ENCODE results near the gene SULT1C4.

SULT1C4 gene

DNA sequence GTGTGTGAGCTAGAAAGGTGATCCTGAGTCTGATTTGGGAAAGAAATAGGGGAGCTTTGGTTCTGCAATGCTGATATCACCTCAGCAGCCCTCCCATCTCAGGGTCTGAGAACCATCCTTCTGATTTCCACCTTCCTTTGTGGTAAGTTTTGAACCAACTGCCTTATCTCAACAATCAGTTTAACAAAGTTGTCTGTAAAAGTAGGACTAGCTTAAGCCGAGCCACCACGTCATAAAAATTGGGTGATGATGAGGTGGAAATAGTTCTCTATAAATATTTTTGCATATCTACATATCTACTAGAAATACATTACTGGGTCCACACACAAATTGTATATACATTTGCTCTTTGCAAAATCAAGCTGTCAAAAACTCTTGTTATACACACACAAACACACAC lies 1.1 kb downstream of the SULT1C4 start:
- DNase-seq (ENCODE audit: extremely low spot score) = no peak
- ChIA-PET CTCF (interaction anchor here (0.6 kb wide), 1 partner anchor 238 kb away, joined by 4 read pairs; no protein-coding TSS in a partner anchor), POLR2A (interaction anchor here (0.8 to 1.9 kb wide), 5 partner anchors 10 to 205 kb away, joined by 3 to 7 read pairs (median 5); partner anchors contain the start of gene LIMS1)
- TF ChIP-seq ZNF384 (IDR thresholded peaks at IDR 0.05) (no peak), TARDBP (IDR thresholded peaks at IDR 0.05) (no peak), SUZ12 (IDR thresholded peaks at IDR 0.05) (no peak), ARNT (IDR thresholded peaks at IDR 0.05) (no peak), FOXA1 (IDR thresholded peaks at IDR 0.05) (no peak), SP1 (IDR thresholded peaks at IDR 0.05) (no peak), HDGF (IDR thresholded peaks at IDR 0.05; ENCODE audit: borderline replicate concordance) (no peak), ELF4 (IDR thresholded peaks at IDR 0.05) (no peak), NFRKB (IDR thresholded peaks at IDR 0.05) (no peak), LEF1 (IDR thresholded peaks at IDR 0.05; ENCODE audit: borderline replicate concordance) (no peak), FOXK2 (IDR thresholded peaks at IDR 0.05) (no peak), CTBP1 (IDR thresholded peaks at IDR 0.05; ENCODE audit: borderline replicate concordance) (no peak), FOXM1 (IDR thresholded peaks at IDR 0.05; ENCODE audit: borderline replicate concordance) (no peak), L3MBTL2 (conservative IDR thresholded peaks at IDR 0.05) (no peak)
- TF ChIP-seq, protein P1, sequence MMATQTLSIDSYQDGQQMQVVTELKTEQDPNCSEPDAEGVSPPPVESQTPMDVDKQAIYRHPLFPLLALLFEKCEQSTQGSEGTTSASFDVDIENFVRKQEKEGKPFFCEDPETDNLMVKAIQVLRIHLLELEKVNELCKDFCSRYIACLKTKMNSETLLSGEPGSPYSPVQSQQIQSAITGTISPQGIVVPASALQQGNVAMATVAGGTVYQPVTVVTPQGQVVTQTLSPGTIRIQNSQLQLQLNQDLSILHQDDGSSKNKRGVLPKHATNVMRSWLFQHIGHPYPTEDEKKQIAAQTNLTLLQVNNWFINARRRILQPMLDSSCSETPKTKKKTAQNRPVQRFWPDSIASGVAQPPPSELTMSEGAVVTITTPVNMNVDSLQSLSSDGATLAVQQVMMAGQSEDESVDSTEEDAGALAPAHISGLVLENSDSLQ (IDR thresholded peaks at IDR 0.05) = no peak

DNA sequence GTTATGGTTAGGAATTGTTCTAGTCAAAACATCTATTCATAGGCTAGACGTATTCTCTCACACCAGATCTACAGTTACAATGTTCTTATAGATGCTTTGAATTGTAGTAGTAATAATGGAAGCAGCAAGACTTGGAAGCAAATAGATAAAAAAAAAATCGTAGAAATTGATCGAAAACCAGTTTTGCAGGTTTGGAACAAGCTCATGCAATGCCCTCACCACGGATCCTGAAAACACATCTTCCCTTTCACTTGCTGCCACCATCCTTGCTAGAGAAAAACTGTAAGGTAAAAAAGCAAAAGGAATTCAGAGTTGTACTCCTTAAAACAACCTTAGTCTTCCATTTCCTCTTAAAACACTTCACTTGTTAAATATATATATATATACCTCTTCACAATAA lies 4.4 kb downstream of the SULT1C4 start:
- ChIA-PET CTCF (no interaction called here), POLR2A (no interaction called here)
- TF ChIP-seq FOXM1 (IDR thresholded peaks at IDR 0.05; ENCODE audit: borderline replicate concordance) = no peak
- TF ChIP-seq ARNT (IDR thresholded peaks at IDR 0.05) = no peak
- TF ChIP-seq TARDBP (IDR thresholded peaks at IDR 0.05) = no peak

GRCh38 chr2:108383146-108383830 lies 5.5 kb downstream of the SULT1C4 start:
- ChIA-PET CTCF (no interaction called here), POLR2A (interaction anchor here (0.9 kb wide), 1 partner anchor 67 kb away, joined by 3 read pairs; no protein-coding TSS in a partner anchor)

More for the DNA sequence above, 4.4 kb downstream of the SULT1C4 start:
- DNase-seq (ENCODE audit: extremely low spot score) = no peak

GRCh38 chr2:108384662-108385393 lies 7.1 kb downstream of the SULT1C4 start:
- POLR2A ChIA-PET = interaction anchor here (0.9 kb wide), 1 partner anchor 17 kb away, joined by 3 read pairs; no protein-coding TSS in a partner anchor
- TF ChIP-seq ELF4 (IDR thresholded peaks at IDR 0.05) (no peak), SP1 (IDR thresholded peaks at IDR 0.05) (no peak), FOXA1 (IDR thresholded peaks at IDR 0.05) (no peak), HDGF (IDR thresholded peaks at IDR 0.05; ENCODE audit: borderline replicate concordance) (no peak), SUZ12 (IDR thresholded peaks at IDR 0.05) (no peak), FOXM1 (IDR thresholded peaks at IDR 0.05; ENCODE audit: borderline replicate concordance) (no peak), ZNF384 (IDR thresholded peaks at IDR 0.05) (no peak), ARNT (IDR thresholded peaks at IDR 0.05) (no peak), CTBP1 (IDR thresholded peaks at IDR 0.05; ENCODE audit: borderline replicate concordance) (no peak), TARDBP (IDR thresholded peaks at IDR 0.05) (no peak)
- TF ChIP-seq, protein P1 (IDR thresholded peaks at IDR 0.05) = no peak
- DNase-seq (ENCODE audit: extremely low spot score) = no peak
- CTCF ChIA-PET = interaction anchor here (0.5 to 0.9 kb wide), 2 partner anchors 11 to 199 kb away, joined by 3 to 8 read pairs; no protein-coding TSS in a partner anchor

More at GRCh38 chr2:108383146-108383830, 5.5 kb downstream of the SULT1C4 start:
- no peak for DNase-seq (ENCODE audit: extremely low spot score)
- TF ChIP-seq HDGF (IDR thresholded peaks at IDR 0.05; ENCODE audit: borderline replicate concordance) (no peak), FOXM1 (IDR thresholded peaks at IDR 0.05; ENCODE audit: borderline replicate concordance) (no peak), ZNF384 (IDR thresholded peaks at IDR 0.05) (no peak), SP1 (IDR thresholded peaks at IDR 0.05) (no peak), SUZ12 (IDR thresholded peaks at IDR 0.05) (no peak), LEF1 (IDR thresholded peaks at IDR 0.05; ENCODE audit: borderline replicate concordance) (no peak), FOXK2 (IDR thresholded peaks at IDR 0.05) (no peak), TARDBP (IDR thresholded peaks at IDR 0.05) (no peak), ARNT (IDR thresholded peaks at IDR 0.05) (no peak), BHLHE40 (IDR thresholded peaks at IDR 0.05; ENCODE audit: borderline replicate concordance) (no peak), CTBP1 (IDR thresholded peaks at IDR 0.05; ENCODE audit: borderline replicate concordance) (no peak), FOXA1 (IDR thresholded peaks at IDR 0.05) (no peak), NFRKB (IDR thresholded peaks at IDR 0.05) (no peak), ELF4 (IDR thresholded peaks at IDR 0.05) (no peak)
- TF ChIP-seq, protein P1 (IDR thresholded peaks at IDR 0.05) = no peak

GRCh38 chr2:108385411-108386071 lies 7.8 kb downstream of the SULT1C4 start:
- ChIA-PET CTCF (no interaction called here), POLR2A (no interaction called here)
- TF ChIP-seq ARNT (IDR thresholded peaks at IDR 0.05) = no peak
- no peak for TF ChIP-seq ELF4 (IDR thresholded peaks at IDR 0.05)
- TF ChIP-seq CTBP1 (IDR thresholded peaks at IDR 0.05; ENCODE audit: borderline replicate concordance) = no peak
- TF ChIP-seq, protein P1 (IDR thresholded peaks at IDR 0.05) = no peak
- TF ChIP-seq L3MBTL2 (conservative IDR thresholded peaks at IDR 0.05) = no peak
- TF ChIP-seq BHLHE40 (IDR thresholded peaks at IDR 0.05; ENCODE audit: borderline replicate concordance) = no peak
- TF ChIP-seq ZNF384 (IDR thresholded peaks at IDR 0.05) = no peak
- TF ChIP-seq SUZ12 (IDR thresholded peaks at IDR 0.05) = no peak
- no peak for TF ChIP-seq FOXA1 (IDR thresholded peaks at IDR 0.05)
- no peak for TF ChIP-seq HDGF (IDR thresholded peaks at IDR 0.05; ENCODE audit: borderline replicate concordance)
- TF ChIP-seq LEF1 (IDR thresholded peaks at IDR 0.05; ENCODE audit: borderline replicate concordance) = no peak
- no peak for DNase-seq (ENCODE audit: extremely low spot score)

Measured in HEK293T (cell line).